ENCODE measurements around the gene LURAP1L. TPM values are rescaled to one million over a fixed set of nuclear protein-coding genes. Genes with fewer than 3 reads are reported as not detected.
"Not testable (repeated sequence)": the region's sequence is repeated elsewhere in the genome, so short reads cannot be mapped to it uniquely, and the experiment has no call there.

The LURAP1L gene
- total RNA-seq, 1 experiment from 2014 or later: not detected

- no peaks in the 10 kb centered on the region for H3K4me1 ChIP-seq (ENCODE audit: low read length)
- no peaks in the 10 kb centered on the region for H3K27me3 ChIP-seq (ENCODE audit: low read length)
- no peaks in the 10 kb centered on the region for H4K20me1 ChIP-seq (ENCODE audit: insufficient read depth, low read depth, low read length)
- H3K9me3 ChIP-seq (ENCODE audit: low read length): no peaks in the 10 kb centered on the region
- no peaks in the 10 kb centered on the region for H3K36me3 ChIP-seq (ENCODE audit: insufficient read depth, low read length)
- H3K9me2 ChIP-seq (replicated peaks; ENCODE audit: insufficient read depth, low read length): no peaks in the 10 kb centered on the region
- no peak overlapping the region for H3K9ac ChIP-seq (ENCODE audit: low read length)
- H3K27ac ChIP-seq (ENCODE audit: low read length): no peak overlapping the region
- no peak overlapping the region for H3K4me3 ChIP-seq (ENCODE audit: low read length)
- no peak for DNase-seq
- no peak overlapping the region for H3K4me2 ChIP-seq (ENCODE audit: low read depth, low read length, poor library complexity, severe bottlenecking)
- no peak overlapping the region for H2AFZ ChIP-seq (ENCODE audit: low read length)
- H3K79me2 ChIP-seq (ENCODE audit: low read length): no peaks in the 10 kb centered on the region
These were observed 85.0 kb downstream of the LURAP1L start for GRCh38 chr9:12859704-12860251.

GRCh38 chr9:12860998-12861397 lies 86.2 kb downstream of the LURAP1L start:
- Histone ChIP-seq H3K9ac (ENCODE audit: low read length) (no peak overlapping the region), H3K4me3 (ENCODE audit: low read length) (no peak overlapping the region), H3K9me2 (replicated peaks; ENCODE audit: insufficient read depth, low read length) (no peaks in the 10 kb centered on the region), H3K27me3 (ENCODE audit: low read length) (no peaks in the 10 kb centered on the region), H2AFZ (ENCODE audit: low read length) (no peak overlapping the region), H3K79me2 (ENCODE audit: low read length) (no peaks in the 10 kb centered on the region), H3K9me3 (ENCODE audit: low read length) (no peaks in the 10 kb centered on the region), H3K4me1 (ENCODE audit: low read length) (no peaks in the 10 kb centered on the region), H3K27ac (ENCODE audit: low read length) (no peak overlapping the region), H3K36me3 (ENCODE audit: insufficient read depth, low read length) (no peaks in the 10 kb centered on the region), H3K4me2 (ENCODE audit: low read depth, low read length, poor library complexity, severe bottlenecking) (no peak overlapping the region), H4K20me1 (ENCODE audit: insufficient read depth, low read depth, low read length) (no peaks in the 10 kb centered on the region)
- no peak for DNase-seq

DNA sequence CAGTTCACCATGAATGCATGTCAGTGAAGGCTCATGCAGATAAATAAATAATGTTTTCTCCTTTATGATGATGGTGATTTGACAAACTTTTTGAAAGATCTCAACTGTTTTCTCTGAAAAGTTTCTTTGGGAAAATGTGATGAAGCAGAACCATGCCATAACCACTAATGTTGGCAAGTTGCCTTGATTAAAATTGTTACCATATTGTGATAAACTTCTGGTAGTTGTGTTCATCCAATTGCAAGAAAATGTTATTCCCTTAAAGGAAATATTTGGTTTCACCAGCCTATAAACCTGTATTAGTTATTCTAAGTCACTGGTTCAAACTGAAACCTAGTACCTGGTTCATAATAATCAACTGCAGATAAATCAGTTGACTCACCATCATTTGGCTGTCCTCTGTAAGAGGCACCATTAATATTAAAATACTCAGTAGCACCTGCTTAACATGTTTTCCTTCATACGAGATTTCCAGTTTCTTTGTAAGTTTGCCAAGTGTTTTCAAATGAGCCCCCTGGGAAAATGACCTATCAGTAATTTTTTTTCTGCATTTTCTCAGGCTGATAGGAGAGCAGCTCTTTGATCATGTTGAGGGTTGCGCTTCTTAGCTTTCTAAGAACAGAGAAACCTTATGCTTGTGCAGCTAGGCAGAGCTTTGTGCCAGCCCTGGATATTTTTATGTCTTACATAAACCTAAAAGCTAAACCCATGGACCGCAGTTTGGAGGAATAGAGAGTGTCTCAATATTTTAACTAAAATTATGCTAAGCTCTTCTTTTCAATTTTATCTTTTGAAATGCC lies 88.0 kb downstream of the LURAP1L start:
- no peaks in the 10 kb centered on the region for H3K36me3 ChIP-seq (ENCODE audit: insufficient read depth, low read length)
- no peaks in the 10 kb centered on the region for H3K4me1 ChIP-seq (ENCODE audit: low read length)
- no peak overlapping the region for H3K4me3 ChIP-seq (ENCODE audit: low read length)
- no peak overlapping the region for H3K4me2 ChIP-seq (ENCODE audit: low read depth, low read length, poor library complexity, severe bottlenecking)
- H3K9me2 ChIP-seq (replicated peaks; ENCODE audit: insufficient read depth, low read length): no peaks in the 10 kb centered on the region
- no peak overlapping the region for H3K27ac ChIP-seq (ENCODE audit: low read length)
- no peak for DNase-seq
- no peaks in the 10 kb centered on the region for H4K20me1 ChIP-seq (ENCODE audit: insufficient read depth, low read depth, low read length)
- no peaks in the 10 kb centered on the region for H3K9me3 ChIP-seq (ENCODE audit: low read length)
- H3K79me2 ChIP-seq (ENCODE audit: low read length): no peaks in the 10 kb centered on the region
- H3K27me3 ChIP-seq (ENCODE audit: low read length): no peaks in the 10 kb centered on the region
- no peak overlapping the region for H3K9ac ChIP-seq (ENCODE audit: low read length)
- no peak overlapping the region for H2AFZ ChIP-seq (ENCODE audit: low read length)

DNA sequence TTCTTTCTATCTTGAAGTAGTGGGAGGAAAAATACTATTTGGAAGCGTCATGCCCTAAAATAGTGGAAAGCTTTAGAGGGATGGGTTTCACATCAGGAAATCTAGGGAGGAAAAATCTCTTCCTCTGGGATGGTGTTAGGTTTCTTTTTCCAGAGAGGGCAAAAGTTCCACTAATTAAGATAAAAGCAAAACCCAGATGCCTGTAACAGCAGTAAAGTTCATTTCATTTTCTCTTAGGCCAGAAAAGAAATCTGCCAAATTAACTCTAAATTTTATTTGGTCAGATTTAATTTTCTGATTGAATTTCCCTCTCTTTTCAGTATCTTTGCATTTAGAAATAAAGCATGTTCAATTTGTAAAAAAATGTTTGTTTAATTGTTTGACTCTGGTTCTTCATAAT lies 88.8 kb downstream of the LURAP1L start:
- DNase-seq: no peak
- Histone ChIP-seq H3K27me3 (ENCODE audit: low read length) (no peaks in the 10 kb centered on the region), H3K36me3 (ENCODE audit: insufficient read depth, low read length) (no peaks in the 10 kb centered on the region), H3K4me2 (ENCODE audit: low read depth, low read length, poor library complexity, severe bottlenecking) (no peak overlapping the region), H3K9me3 (ENCODE audit: low read length) (no peaks in the 10 kb centered on the region), H3K79me2 (ENCODE audit: low read length) (no peaks in the 10 kb centered on the region), H3K4me1 (ENCODE audit: low read length) (no peaks in the 10 kb centered on the region), H3K9ac (ENCODE audit: low read length) (no peak overlapping the region), H3K27ac (ENCODE audit: low read length) (no peak overlapping the region), H3K9me2 (replicated peaks; ENCODE audit: insufficient read depth, low read length) (no peaks in the 10 kb centered on the region), H3K4me3 (ENCODE audit: low read length) (no peak overlapping the region), H4K20me1 (ENCODE audit: insufficient read depth, low read depth, low read length) (no peaks in the 10 kb centered on the region), H2AFZ (ENCODE audit: low read length) (no peak overlapping the region)

- not testable (repeated sequence) for H4K20me1 ChIP-seq (ENCODE audit: insufficient read depth, low read depth, low read length); DNase-seq; H3K9me2 ChIP-seq (replicated peaks; ENCODE audit: insufficient read depth, low read length); H3K9ac ChIP-seq (ENCODE audit: low read length); H3K4me3 ChIP-seq (ENCODE audit: low read length); H3K79me2 ChIP-seq (ENCODE audit: low read length); H3K27ac ChIP-seq (ENCODE audit: low read length); H3K4me2 ChIP-seq (ENCODE audit: low read depth, low read length, poor library complexity, severe bottlenecking); H2AFZ ChIP-seq (ENCODE audit: low read length); H3K9me3 ChIP-seq (ENCODE audit: low read length); H3K36me3 ChIP-seq (ENCODE audit: insufficient read depth, low read length); H3K27me3 ChIP-seq (ENCODE audit: low read length); H3K4me1 ChIP-seq (ENCODE audit: low read length)
These were observed 90.6 kb downstream of the LURAP1L start for GRCh38 chr9:12865380-12865779.

Small RNA genes lying within 50 kb of the gene (small RNA-seq; reads per million reads assigned to genes)
- not detected for gene RN7SL849P

Other genes starting within 250 kb of the LURAP1L start
- gene TYRP1, start 81.6 kb upstream of the LURAP1L start, total RNA-seq (2014; rRNA removed; shearing (Covaris generic); ENCODE audit: low replicate concordance): 0.15 TPM in 1 of 2 replicates, not detected in the other

Data from Karpas-422 (cell line).